GM20000 (cell line): Measurements from ENCODE around the gene SYVN1.
A peak's percentile ranks its signal among the peaks of the same experiment; 100 is the strongest.
"Not testable (repeated sequence)": the region's sequence is repeated elsewhere in the genome, so short reads cannot be mapped to it uniquely, and the experiment has no call there.

Experiments used
- DNase-seq: peaks from one replicate; pipeline ENCODE4 v3.0.0; 2012; ENCODE audit warnings: low spot score
- CTCF ChIP-seq: IDR thresholded peaks from 2 replicates; pipeline ENCODE4 v1.5.1; 2012; ENCODE audit warnings: mild to moderate bottlenecking, control low read depth; ENCODE audit errors: extremely low read depth, missing control alignments

The SYVN1 gene

GRCh38 chr11:65134240-65134951 lies at the start of gene SYVN1:
Gene SYVN1 (minus strand): TSS chr11:65134519. CDS start chr11:65133601, 918 bp downstream.
- TF ChIP-seq CTCF = no peak
- DNase-seq = peak; percentile 90

GRCh38 chr11:65183201-65183891 lies 49.0 kb upstream of the SYVN1 start:
- no peak for TF ChIP-seq CTCF
- DNase-seq = no peak

GRCh38 chr11:65182258-65183170 lies 48.2 kb upstream of the SYVN1 start:
- no peak for TF ChIP-seq CTCF
- peak; percentile 54 for DNase-seq

GRCh38 chr11:65181569-65182257 lies 47.4 kb upstream of the SYVN1 start, which contains the start of gene CAPN1:
Gene CAPN1 (plus strand): TSS chr11:65181928. CDS start chr11:65182702, 774 bp downstream.
- TF ChIP-seq CTCF = no peak
- DNase-seq = peak; percentile 89

GRCh38 chr11:65180877-65181568 lies 46.7 kb upstream of the SYVN1 start:
- DNase-seq = peak; percentile 84
- peak; percentile 63 for TF ChIP-seq CTCF

GRCh38 chr11:65174571-65175010 lies 40.3 kb upstream of the SYVN1 start:
- DNase-seq = not testable (repeated sequence)

GRCh38 chr11:65172600-65172999 lies 38.3 kb upstream of the SYVN1 start:
- no peak for DNase-seq
- no peak for TF ChIP-seq CTCF
